ENCODE data around the gene SUGCT. TPM values are rescaled to one million over a fixed set of nuclear protein-coding genes. Genes with fewer than 3 reads are reported as not detected.

The SUGCT gene
- total and polyA plus RNA-seq, 2 of the 8 experiments (the other 6 are each of a cell fraction or from before 2014, with no cell fraction given) = 2.8 to 5.4 TPM

DNA sequence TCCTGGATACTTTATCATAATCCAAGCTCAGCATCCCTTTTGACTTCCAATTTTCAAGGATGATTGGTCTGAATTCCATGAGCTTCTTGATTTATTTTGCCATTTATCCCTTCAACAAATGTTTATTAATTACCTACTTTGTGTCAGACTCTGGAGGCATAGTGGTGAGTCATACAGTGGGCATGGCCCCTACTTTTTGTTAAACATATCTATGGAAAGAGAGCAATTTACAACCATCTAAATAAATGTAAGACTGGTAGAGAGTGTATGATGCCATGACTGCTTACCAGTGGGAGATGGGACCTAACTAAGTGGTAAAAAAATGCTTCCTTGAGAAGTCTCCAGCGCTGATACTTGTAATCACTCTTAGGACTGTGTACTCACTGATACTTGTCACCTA is 286.6 kb downstream of the SUGCT start:
- Histone ChIP-seq H2BK12ac (ENCODE audit: low read depth, low read length) (0 out of 2 replicates have a peak overlapping the region, but pooled peaks have one; percentile 2), H2BK120ac (replicated peaks; ENCODE audit: low read depth, low read length) (no peak overlapping the region), H3K9me3 (ENCODE audit: insufficient read depth in 2 of 2, low read depth in 1 of 2, low read length in 1 of 2) (no peaks in the 10 kb centered on the region), H4K5ac (ENCODE audit: insufficient read length, low read depth, low read length) (no peak overlapping the region), H2BK20ac (ENCODE audit: low read length) (no peak overlapping the region; the same call in 1 of the 2 replicates), H3K36me3 (ENCODE audit: control insufficient read depth in 2 of 4, insufficient read depth in 4 of 4, low read length in 3 of 4) (no peaks in the 10 kb centered on the region), H4K91ac (replicated peaks; ENCODE audit: insufficient read length, low read length) (no peak overlapping the region), H3K27me3 (replicated peaks in 1 of 4; ENCODE audit: control insufficient read depth in 3 of 4, extremely low read depth in 1 of 4, insufficient read depth in 3 of 4, low read length in 3 of 4) (no peaks in the 10 kb centered on the region), H4K8ac (ENCODE audit: extremely low read depth, insufficient read depth, low read length) (no peak overlapping the region), H3K79me1 (ENCODE audit: low read depth, low read length) (no peaks in the 10 kb centered on the region), H2BK15ac (ENCODE audit: low read length) (no peak overlapping the region), H3K14ac (ENCODE audit: insufficient read length) (no peak overlapping the region), H3K4me3 (ENCODE audit: extremely low read depth in 1 of 4, insufficient read depth in 2 of 4, low read depth in 3 of 4, low read length in 4 of 4) (no peak overlapping the region), H3K23ac (ENCODE audit: insufficient read length) (no peak overlapping the region), H2AFZ (ENCODE audit: low read length) (no peak overlapping the region), H3K27ac (ENCODE audit: low read depth, low read length) (no peak overlapping the region), H3K18ac (ENCODE audit: extremely low read depth, low read length) (no peak overlapping the region), H2AK5ac (ENCODE audit: low read depth, low read length) (no peak overlapping the region), H3K4ac (replicated peaks; ENCODE audit: insufficient read length, low read depth, low read length) (no peak overlapping the region), H3K56ac (replicated peaks; ENCODE audit: insufficient read length, low read depth, low read length) (no peak overlapping the region), H3K23me2 (ENCODE audit: low read depth, low read length) (no peaks in the 10 kb centered on the region), H2BK5ac (ENCODE audit: low read depth, low read length) (no peak overlapping the region), H3K9ac (replicated peaks in 1 of 4; ENCODE audit: extremely low read depth in 1 of 4, low read depth in 3 of 4, low read length in 3 of 4) (no peak overlapping the region), H3K79me2 (ENCODE audit: control insufficient read depth in 1 of 2, insufficient read depth in 2 of 2, low read length in 2 of 2) (no peaks in the 10 kb centered on the region), H3K4me1 (replicated peaks in 1 of 4; ENCODE audit: control insufficient read depth in 3 of 4, insufficient read depth in 4 of 4, low read length in 3 of 4) (0 out of 7 replicates have a peak, but pooled peaks cover 0 to 3% (median 1%) of the 10 kb centered on the region in 4 experiments), H4K20me1 (replicated peaks in 1 of 2; ENCODE audit: control insufficient read depth in 1 of 2, insufficient read depth in 2 of 2, low read length in 2 of 2) (no peaks in the 10 kb centered on the region), H3K4me2 (ENCODE audit: insufficient read depth in 1 of 2, low read depth in 2 of 2, low read length in 2 of 2) (no peak overlapping the region)
- WGBS, 2 experiments (ENCODE audit: extremely low coverage in 1 of 2, insufficient coverage in 1 of 2, insufficient read length in 1 of 2, insufficient replicate concordance in 2 of 2, low coverage in 1 of 2, low lambda C conversion rate in 2 of 2, missing lambda C conversion rate in 1 of 2) = 90% methylated on average over 1 of the region's 1 CpG; no CpG with 5 or more reads in 1 of the 2 experiments
- ChIA-PET POLR2A (ENCODE audit: partially characterized antibody) (no interaction called here), CTCF (ENCODE audit: partially characterized antibody) (interaction anchor here (0.9 kb wide), 1 partner anchor 19 kb away, joined by 4 read pairs; no protein-coding TSS in a partner anchor)
- DNase-seq (ENCODE audit: low read depth in 1 of 2, low spot score in 2 of 2) = no peak
- FAIRE-seq = no peak
- TF ChIP-seq, protein P1, sequence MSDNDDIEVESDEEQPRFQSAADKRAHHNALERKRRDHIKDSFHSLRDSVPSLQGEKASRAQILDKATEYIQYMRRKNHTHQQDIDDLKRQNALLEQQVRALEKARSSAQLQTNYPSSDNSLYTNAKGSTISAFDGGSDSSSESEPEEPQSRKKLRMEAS (IDR thresholded peaks at IDR 0.05) = no peak
- no peak for TF ChIP-seq SP1 (IDR thresholded peaks at IDR 0.05; ENCODE audit: low read depth, low read length)
- no peak for TF ChIP-seq CREB1 (IDR thresholded peaks at IDR 0.05)
- TF ChIP-seq JUND (IDR thresholded peaks at IDR 0.05; ENCODE audit: low read length) = no peak
- TF ChIP-seq GTF2F1 (IDR thresholded peaks at IDR 0.05; ENCODE audit: borderline replicate concordance, low read depth, low read length) = no peak
- no peak for TF ChIP-seq NRF1 (IDR thresholded peaks at IDR 0.05; ENCODE audit: low read depth, low read length)
- TF ChIP-seq SAP30 (IDR thresholded peaks at IDR 0.05; ENCODE audit: insufficient read depth, insufficient replicate concordance, low read length) = no peak
- TF ChIP-seq, protein P2, sequence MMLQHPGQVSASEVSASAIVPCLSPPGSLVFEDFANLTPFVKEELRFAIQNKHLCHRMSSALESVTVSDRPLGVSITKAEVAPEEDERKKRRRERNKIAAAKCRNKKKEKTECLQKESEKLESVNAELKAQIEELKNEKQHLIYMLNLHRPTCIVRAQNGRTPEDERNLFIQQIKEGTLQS (IDR thresholded peaks at IDR 0.05; ENCODE audit: insufficient read depth, low read depth, low read length) = no peak
- no peak for TF ChIP-seq CEBPB (IDR thresholded peaks at IDR 0.05; ENCODE audit: low read depth, low read length)
- TF ChIP-seq SUZ12 (IDR thresholded peaks at IDR 0.05; ENCODE audit: low read length) = no peak
- no peak for TF ChIP-seq ZNF274 (IDR thresholded peaks at IDR 0.05; ENCODE audit: borderline replicate concordance, extremely low read depth, low read length)
- no peak for TF ChIP-seq SP2 (IDR thresholded peaks at IDR 0.05; ENCODE audit: low read length)
- no peak for TF ChIP-seq EGR1 (IDR thresholded peaks at IDR 0.05; ENCODE audit: borderline replicate concordance, low read depth, low read length)
- TF ChIP-seq SIRT6 (IDR thresholded peaks at IDR 0.05; ENCODE audit: low read length) = no peak
- no peak for TF ChIP-seq SRF (IDR thresholded peaks at IDR 0.05; ENCODE audit: low read depth, low read length)
- no peak for TF ChIP-seq POLR2A (IDR thresholded peaks at IDR 0.05; ENCODE audit: control extremely low read depth in 1 of 2, low read depth in 2 of 2, low read length in 2 of 2)
